Keratinocyte (primary cell): ENCODE data around the gene TFAP2E. TPM values are rescaled to one million over a fixed set of nuclear protein-coding genes. Genes with fewer than 3 reads are reported as not detected.

Source experiments
- DNase-seq: peaks from one replicate; pipeline ENCODE4 v3.0.0-alpha.2; 2011; ENCODE audit warnings: low read depth, missing footprints, low spot score
- FAIRE-seq: peaks from 2 replicates; lab custom pipeline; 2011; peaks lifted over from hg19 to GRCh38; lab: Jason Lieb, UNC
- H2AFZ ChIP-seq: 2 replicates; pipeline ENCODE4 v1.6.0; 2012; ENCODE audit warnings: low read length, control low read depth, inconsistent platforms; ENCODE audit not compliant: control insufficient read depth
- H3K27ac ChIP-seq: 2 replicates; pipeline ENCODE4 v1.5.1; 2011; ENCODE audit warnings: low read length; ENCODE audit not compliant: control insufficient read depth, insufficient read depth
- H3K27me3 ChIP-seq: 3 replicates; pipeline ENCODE4 v1.6.0; 2011; ENCODE audit warnings: low read length; ENCODE audit not compliant: control insufficient read depth, insufficient read depth; ENCODE audit errors: extremely low read depth
- H3K36me3 ChIP-seq, 2 experiments: 2 replicates in 1 of 2; 3 replicates in 1 of 2; pipeline ENCODE4 v1.5.1; 2011; ENCODE audit warnings: low read length in 2 of 2, mild to moderate bottlenecking in 1 of 2; ENCODE audit not compliant: control insufficient read depth in 2 of 2, insufficient read depth in 2 of 2; ENCODE audit errors: extremely low read depth in 1 of 2
- H3K4me1 ChIP-seq: 3 replicates; pipeline ENCODE4 v1.5.1; 2011; ENCODE audit warnings: low read length; ENCODE audit not compliant: control insufficient read depth, insufficient read depth; ENCODE audit errors: extremely low read depth
- H3K4me2 ChIP-seq: 3 replicates; pipeline ENCODE4 v1.6.0; 2011; ENCODE audit warnings: low read depth, low read length; ENCODE audit not compliant: control insufficient read depth, insufficient read depth; ENCODE audit errors: extremely low read depth
- H3K4me3 ChIP-seq, 3 experiments: fragments of 200-600 bp in 1 of 3; sonication (generic) in 1 of 3; 2 replicates in 2 of 3; 3 replicates in 1 of 3; pipeline ENCODE4 v1.5.1; 2011 to 2016; ENCODE audit warnings: low read length in 3 of 3, mild to moderate bottlenecking in 3 of 3, control low read depth in 2 of 3, inconsistent platforms in 1 of 3, low read depth in 1 of 3, mixed read lengths in 1 of 3, mixed run types in 1 of 3, moderate library complexity in 1 of 3; ENCODE audit not compliant: control insufficient read depth in 2 of 3, insufficient read depth in 2 of 3; ENCODE audit errors: extremely low read depth in 1 of 3
- H3K79me2 ChIP-seq: 2 replicates; pipeline ENCODE4 v1.6.0; 2012; ENCODE audit warnings: low read length; ENCODE audit not compliant: control insufficient read depth, insufficient read depth
- H3K9ac ChIP-seq: 3 replicates; pipeline ENCODE4 v1.6.0; 2011; ENCODE audit warnings: low read length; ENCODE audit not compliant: control insufficient read depth, insufficient read depth; ENCODE audit errors: extremely low read depth
- H3K9me1 ChIP-seq: 3 replicates; pipeline ENCODE4 v1.6.0; 2011; ENCODE audit warnings: low read length; ENCODE audit not compliant: control insufficient read depth, insufficient read depth; ENCODE audit errors: extremely low read depth
- H3K9me3 ChIP-seq: 2 replicates; pipeline ENCODE4 v1.5.1; 2012; ENCODE audit warnings: low read depth, low read length; ENCODE audit not compliant: control insufficient read depth
- H4K20me1 ChIP-seq: 3 replicates; pipeline ENCODE4 v1.6.0; 2011; ENCODE audit warnings: low read length; ENCODE audit not compliant: control insufficient read depth, insufficient read depth; ENCODE audit errors: extremely low read depth
- CTCF ChIP-seq, 3 experiments: IDR thresholded peaks in 1 of 3; conservative IDR thresholded peaks in 1 of 3; optimal IDR thresholded peaks in 1 of 3; 2 replicates in 2 of 3; 3 replicates in 1 of 3; pipeline versions ENCODE3 to v1.5.1; 2011; ENCODE audit warnings: low read length in 3 of 3, mild to moderate bottlenecking in 3 of 3, moderate library complexity in 2 of 3, control low read depth in 1 of 3, inconsistent platforms in 1 of 3; ENCODE audit not compliant: insufficient read depth in 2 of 3; ENCODE audit errors: extremely low read depth in 1 of 3
- EZH2 ChIP-seq: IDR thresholded peaks from one replicate; pipeline ENCODE4 v1.6.1; 2012; ENCODE audit warnings: inconsistent platforms, mild to moderate bottlenecking, low read length, moderate library complexity
- dilution Hi-C: fragments of 300-500 bp; cut with MboI; formaldehyde crosslinking; loops from one replicate; pipeline ENCODE4 v1.7.0; 2020; ENCODE audit warnings: low sequenced_read_pairs; ENCODE audit not compliant: extremely low pct_ligation_motif_present
- polyA minus RNA-seq, 3 experiments: library from RNA; depleted of rRNA, polyadenylated mRNA; stranded (reverse); fragments of >200 nt; gene quantifications; 1 replicate in 1 of 3; 2 replicates in 1 of 3; 3 replicates in 1 of 3; pipeline ENCODE4 v1.2.3, GENCODE V29; 2011
- polyA plus RNA-seq, 5 experiments: library from polyadenylated mRNA; depleted of rRNA in 3 of 5; stranded (reverse) in 3 of 5; stranded (forward) in 1 of 5; unstranded in 1 of 5; fragments of >200 nt; gene quantifications; 1 replicate in 1 of 5; 2 replicates in 3 of 5; 3 replicates in 1 of 5; pipeline versions ENCODE4 v1.2.1 to v1.2.3, GENCODE V29; 2011 to 2012; ENCODE audit warnings: missing spikeins in 2 of 5, low read depth in 1 of 5, low replicate concordance in 1 of 5

The TFAP2E gene
- polyA plus RNA-seq (0.26 to 0.67 TPM (median 0.51 TPM) in 3 replicates), polyA minus RNA-seq (0.30 TPM in 1 of 3 replicates, not detected in the others)
- 0.19 TPM for polyA plus RNA-seq (2011; ENCODE audit: low read depth)
- 0.49 and 0.56 TPM in 2 replicates for polyA plus RNA-seq (2011; cell fraction: cytosol; rRNA removed)
- polyA plus RNA-seq (2011; cell fraction: nucleus; rRNA removed): 2.1 and 2.7 TPM in 2 replicates
- polyA plus RNA-seq (2012; ENCODE audit: low replicate concordance): 0.74 and 1.2 TPM in 2 replicates
- polyA minus RNA-seq (2011; cell fraction: cytosol; rRNA and poly(A)+ RNA removed): 1.2 TPM
- 0.21 and 0.78 TPM in 2 replicates for polyA minus RNA-seq (2011; cell fraction: nucleus; rRNA and poly(A)+ RNA removed)

GRCh38 chr1:35573198-35574124 is at the start of gene TFAP2E:
Gene TFAP2E, plus strand, starts transcription at chr1:35573314. Its CDS starts 264 bp downstream, at chr1:35573578.
- Histone ChIP-seq H3K4me3 (peak within 1 kb of the TSS; percentile 40 to 67 (median 61)), H3K4me1 (peaks cover 43% of the 10 kb centered on the region), H2AFZ (peak within 1 kb of the TSS; percentile 74), H3K36me3 (no peaks in the 10 kb centered on the region), H3K27ac (no peak within 1 kb of the TSS), H3K9ac (peak within 1 kb of the TSS; percentile 63), H3K9me3 (no peaks in the 10 kb centered on the region), H4K20me1 (no peaks in the 10 kb centered on the region), H3K27me3 (peaks cover 14% of the 10 kb centered on the region), H3K4me2 (peak within 1 kb of the TSS; percentile 78), H3K79me2 (no peaks in the 10 kb centered on the region), H3K9me1 (no peaks in the 10 kb centered on the region)
- dilution Hi-C loops: no loop called here
- DNase-seq: no peak
- TF ChIP-seq CTCF (optimal IDR thresholded peaks at IDR 0.05 in 1 of 3, IDR thresholded peaks at IDR 0.05 in 1 of 3, conservative IDR thresholded peaks at IDR 0.05 in 1 of 3; ENCODE audit: extremely low read depth in 1 of 3, insufficient read depth in 2 of 3, low read length in 3 of 3) (no peak), EZH2 (peak; percentile 57)
- no peak for FAIRE-seq

GRCh38 chr1:35524106-35524505 is 49.0 kb upstream of the TFAP2E start:
- H3K4me1 ChIP-seq: peaks cover 2% of the 10 kb centered on the region
- H3K4me3 ChIP-seq: no peak overlapping the region
- H3K36me3 ChIP-seq: no peaks in the 10 kb centered on the region
- no peaks in the 10 kb centered on the region for H3K79me2 ChIP-seq
- dilution Hi-C loops: no loop called here
- H3K9me1 ChIP-seq: no peaks in the 10 kb centered on the region
- no peaks in the 10 kb centered on the region for H3K27me3 ChIP-seq
- DNase-seq (no peak), FAIRE-seq (no peak)
- TF ChIP-seq CTCF (optimal IDR thresholded peaks at IDR 0.05 in 1 of 3, IDR thresholded peaks at IDR 0.05 in 1 of 3, conservative IDR thresholded peaks at IDR 0.05 in 1 of 3; ENCODE audit: extremely low read depth in 1 of 3, insufficient read depth in 2 of 3, low read length in 3 of 3) (no peak), EZH2 (no peak)
- H3K9ac ChIP-seq: no peak overlapping the region
- no peak overlapping the region for H2AFZ ChIP-seq
- no peak overlapping the region for H3K27ac ChIP-seq
- no peaks in the 10 kb centered on the region for H3K9me3 ChIP-seq
- no peak overlapping the region for H3K4me2 ChIP-seq
- H4K20me1 ChIP-seq: no peaks in the 10 kb centered on the region
